ENCODE measurements around the gene ACP6.
"Not testable (repeated sequence)": the region's sequence is repeated elsewhere in the genome, so short reads cannot be mapped to it uniquely, and the experiment has no call there.

ACP6 gene

GRCh38 chr1:147622731-147623130, 47.6 kb downstream of the ACP6 start:
- DNase-seq (ENCODE audit: low read depth in 2 of 2): no peak

- DNase-seq (ENCODE audit: low read depth in 2 of 2): no peak
These were observed 49.8 kb downstream of the ACP6 start for GRCh38 chr1:147620543-147620942.

GRCh38 chr1:147619741-147620140, 50.6 kb downstream of the ACP6 start:
- DNase-seq (ENCODE audit: low read depth in 2 of 2): no peak

GRCh38 chr1:147618771-147619170, 51.6 kb downstream of the ACP6 start:
- DNase-seq (ENCODE audit: low read depth in 2 of 2): no peak

GRCh38 chr1:147618077-147618569, 52.2 kb downstream of the ACP6 start:
- DNase-seq (ENCODE audit: low read depth in 2 of 2): no peak

GRCh38 chr1:147614966-147615365, 55.4 kb downstream of the ACP6 start:
- DNase-seq (ENCODE audit: low read depth in 2 of 2): not testable (repeated sequence)

GRCh38 chr1:147613506-147613905, 56.8 kb downstream of the ACP6 start:
- DNase-seq (ENCODE audit: low read depth in 2 of 2): no peak

GRCh38 chr1:147612366-147612765, 58.0 kb downstream of the ACP6 start:
- DNase-seq (ENCODE audit: low read depth in 2 of 2): no peak

GRCh38 chr1:147611586-147611985, 58.7 kb downstream of the ACP6 start:
- no peak for DNase-seq (ENCODE audit: low read depth in 2 of 2)

GRCh38 chr1:147611021-147611426, 59.3 kb downstream of the ACP6 start:
- no peak for DNase-seq (ENCODE audit: low read depth in 2 of 2)

GRCh38 chr1:147609358-147609757, 61.0 kb downstream of the ACP6 start:
- DNase-seq (ENCODE audit: low read depth in 2 of 2): no peak

- no peak for DNase-seq (ENCODE audit: low read depth in 2 of 2)
These were observed 61.7 kb downstream of the ACP6 start for GRCh38 chr1:147608596-147608995.

GRCh38 chr1:147605591-147605990, 64.7 kb downstream of the ACP6 start:
- no peak for DNase-seq (ENCODE audit: low read depth in 2 of 2)

GRCh38 chr1:147603986-147604385, 66.3 kb downstream of the ACP6 start:
- DNase-seq (ENCODE audit: low read depth in 2 of 2): no peak

GRCh38 chr1:147600119-147601111, 69.9 kb downstream of the ACP6 start:
- no peak for DNase-seq (ENCODE audit: low read depth in 2 of 2)

- DNase-seq (ENCODE audit: low read depth in 2 of 2): peak; percentile 95 to 96
These were observed 70.8 kb downstream of the ACP6 start for GRCh38 chr1:147599362-147600118.

- DNase-seq (ENCODE audit: low read depth in 2 of 2): peak in 1 of 2 donors; percentile 10
These were observed 71.5 kb downstream of the ACP6 start for GRCh38 chr1:147598621-147599361.

- no peak for DNase-seq (ENCODE audit: low read depth in 2 of 2)
These were observed 73.3 kb downstream of the ACP6 start for GRCh38 chr1:147597010-147597409.

Measured in stimulated activated CD4-positive, alpha-beta T cell treated with anti-CD3 and anti-CD28 coated beads, Interleukin-1b, Interleukin-23, amount 100 ng/mL, for 1 hour (primary cell).